IMR-90 (cell line): ENCODE results near the gene ABCB6. TPM values are rescaled to one million over a fixed set of nuclear protein-coding genes. Genes with fewer than 3 reads are reported as not detected.

Source experiments
- ATAC-seq: fragments of 200-7000 bp; cut with Tn5 transposase; 2 replicates; pipeline ENCODE4 v1.9.1; 2020; ENCODE audit warnings: low read depth, mild to moderate bottlenecking, moderate library complexity
- BruUV-seq: library from RNA; stranded (reverse); fragments of 400-500 nt; replicated peaks from 2 replicates; lab custom pipeline; 2021; lab: Mats Ljungman, UMichigan
- CTCF ChIA-PET: fragments of 300-600 bp; formaldehyde crosslinking; extraction: SDS; loops from one replicate; lab custom pipeline; 2021; ENCODE audit warnings: antibody characterized with exemption; lab: Yijun Ruan, JAX
- POLR2A ChIA-PET: fragments of 300-600 bp; sonication (Branson Sonifier 250); formaldehyde crosslinking; loops from one replicate; lab custom pipeline; 2022; ENCODE audit warnings: antibody characterized with exemption; ENCODE audit not compliant: unreplicated experiment; lab: Charles Lee
- DNase-seq: peaks from one replicate; pipeline ENCODE4 v3.0.0; 2013
- H2AFZ ChIP-seq: replicated peaks from 2 replicates; pipeline ENCODE3; 2013; ENCODE audit warnings: low read length, mild to moderate bottlenecking; ENCODE audit not compliant: poor library complexity
- H2AK5ac ChIP-seq: 2 replicates; pipeline ENCODE4 v1.6.1; 2013; ENCODE audit warnings: low read depth, low read length, inconsistent platforms
- H2AK9ac ChIP-seq: replicated peaks from 2 replicates; pipeline ENCODE3; 2013; ENCODE audit warnings: mild to moderate bottlenecking, low read depth, low read length, moderate library complexity; ENCODE audit not compliant: poor library complexity
- H2BK120ac ChIP-seq: 2 replicates; pipeline ENCODE4 v1.6.1; 2013; ENCODE audit warnings: low read depth, low read length, inconsistent platforms
- H2BK15ac ChIP-seq: 3 replicates; pipeline ENCODE4 v1.6.1; 2013; ENCODE audit warnings: low read depth, low read length, inconsistent platforms
- H2BK20ac ChIP-seq: 2 replicates; pipeline ENCODE4 v1.6.1; 2013; ENCODE audit warnings: low read depth, mild to moderate bottlenecking, inconsistent platforms, low read length, moderate library complexity
- H2BK5ac ChIP-seq: 2 replicates; pipeline ENCODE4 v1.6.1; 2013; ENCODE audit warnings: mild to moderate bottlenecking, low read depth, low read length, inconsistent platforms; ENCODE audit not compliant: poor library complexity, severe bottlenecking
- H3K14ac ChIP-seq: replicated peaks from 2 replicates; pipeline ENCODE4 v1.6.1; 2013; ENCODE audit warnings: low read depth, low read length, inconsistent platforms
- H3K18ac ChIP-seq: 2 replicates; pipeline ENCODE4 v1.6.1; 2013; ENCODE audit warnings: low read depth, low read length, control low read depth
- H3K23ac ChIP-seq: 2 replicates; pipeline ENCODE4 v1.6.1; 2013; ENCODE audit warnings: low read depth, low read length, inconsistent platforms
- H3K27ac ChIP-seq: 2 replicates; pipeline ENCODE4 v1.5.1; 2013; ENCODE audit warnings: mild to moderate bottlenecking, control low read depth, low read length; ENCODE audit not compliant: insufficient read depth
- H3K27me3 ChIP-seq: 2 replicates; pipeline ENCODE4 v1.6.1; 2013; ENCODE audit warnings: low read length; ENCODE audit not compliant: control insufficient read depth, insufficient read depth
- H3K36me3 ChIP-seq: 2 replicates; pipeline ENCODE4 v1.6.1; 2013; ENCODE audit warnings: low read length, mixed read lengths; ENCODE audit not compliant: control insufficient read depth, insufficient read depth
- H3K4ac ChIP-seq: 2 replicates; pipeline ENCODE4 v1.6.1; 2013; ENCODE audit warnings: low read depth, low read length, inconsistent platforms
- H3K4me1 ChIP-seq: 2 replicates; pipeline ENCODE4 v1.6.1; 2013; ENCODE audit warnings: low read length, mixed read lengths; ENCODE audit not compliant: control insufficient read depth, insufficient read depth
- H3K4me2 ChIP-seq: 2 replicates; pipeline ENCODE4 v1.6.1; 2013; ENCODE audit warnings: low read depth, mild to moderate bottlenecking, control low read depth, low read length, moderate library complexity
- H3K4me3 ChIP-seq: 2 replicates; pipeline ENCODE4 v1.5.1; 2013; ENCODE audit warnings: low read depth, mild to moderate bottlenecking, control low read depth, low read length, moderate library complexity; ENCODE audit not compliant: insufficient read depth
- H3K56ac ChIP-seq: 2 replicates; pipeline ENCODE4 v1.6.1; 2013; ENCODE audit warnings: low read length, inconsistent platforms; ENCODE audit not compliant: insufficient read depth; ENCODE audit errors: extremely low read depth
- H3K79me1 ChIP-seq, 2 experiments: 2 replicates each; pipeline ENCODE4 v1.6.1; 2013; ENCODE audit warnings: low read length in 2 of 2, inconsistent platforms in 1 of 2, low read depth in 1 of 2
- H3K9ac ChIP-seq: 2 replicates; pipeline ENCODE4 v1.6.1; 2013; ENCODE audit warnings: low read depth, low read length, control low read depth
- H3K9me1 ChIP-seq: 2 replicates; pipeline ENCODE4 v1.6.1; 2013; ENCODE audit warnings: low read length, inconsistent platforms; ENCODE audit not compliant: insufficient read depth
- H3K9me3 ChIP-seq: 2 replicates; pipeline ENCODE4 v1.6.1; 2013; ENCODE audit warnings: low read length; ENCODE audit not compliant: control insufficient read depth, insufficient read depth
- H4K20me1 ChIP-seq: 2 replicates; pipeline ENCODE4 v1.6.1; 2013; ENCODE audit warnings: low read length, inconsistent platforms; ENCODE audit not compliant: insufficient read depth
- H4K5ac ChIP-seq: 2 replicates; pipeline ENCODE4 v1.6.1; 2013; ENCODE audit warnings: mild to moderate bottlenecking, low read depth, low read length, control low read depth
- H4K8ac ChIP-seq, 2 experiments: 2 replicates each; pipeline ENCODE4 v1.6.1; 2013; ENCODE audit warnings: low read depth in 2 of 2, low read length in 2 of 2, control low read depth in 1 of 2, inconsistent platforms in 1 of 2
- H4K91ac ChIP-seq: 2 replicates; pipeline ENCODE4 v1.6.1; 2013; ENCODE audit warnings: low read depth, low read length, inconsistent platforms; ENCODE audit not compliant: insufficient read depth
- BHLHE40 ChIP-seq: fragments of 150-350 bp; IDR thresholded peaks from 2 replicates; pipeline ENCODE4 v1.6.1; 2016; ENCODE audit warnings: mild to moderate bottlenecking, low read depth, low read length
- CEBPB ChIP-seq: IDR thresholded peaks from 2 replicates; pipeline ENCODE4 v1.6.1; 2012; ENCODE audit warnings: low read depth, low read length, improper control_type of control experiment
- CHD1 ChIP-seq: IDR thresholded peaks from 2 replicates; pipeline ENCODE4 v1.6.1; 2012; ENCODE audit warnings: low read depth, low read length, improper control_type of control experiment
- FOS ChIP-seq: fragments of 150-350 bp; IDR thresholded peaks from 2 replicates; pipeline ENCODE4 v1.6.1; 2016; ENCODE audit warnings: low read depth, low read length
- MAFK ChIP-seq: IDR thresholded peaks from 2 replicates; pipeline ENCODE4 v1.6.1; 2012; ENCODE audit warnings: low read depth, low read length, improper control_type of control experiment
- MAZ ChIP-seq: IDR thresholded peaks from 2 replicates; pipeline ENCODE4 v1.6.1; 2012; ENCODE audit warnings: low read depth, mild to moderate bottlenecking, low read length, improper control_type of control experiment, moderate library complexity, borderline replicate concordance
- MXI1 ChIP-seq: IDR thresholded peaks from 2 replicates; pipeline ENCODE4 v1.6.1; 2012; ENCODE audit warnings: low read depth, mild to moderate bottlenecking, low read length, moderate library complexity, borderline replicate concordance
- NFE2L2 ChIP-seq: fragments of 150-350 bp; IDR thresholded peaks from 2 replicates; pipeline ENCODE4 v1.6.1; 2016; ENCODE audit warnings: low read depth, mild to moderate bottlenecking, low read length
- POLR2A ChIP-seq: IDR thresholded peaks from 2 replicates; pipeline ENCODE4 v1.6.1; 2012; ENCODE audit warnings: mild to moderate bottlenecking, low read depth, low read length
- RAD21 ChIP-seq: IDR thresholded peaks from 2 replicates; pipeline ENCODE4 v1.6.1; 2012; ENCODE audit warnings: low read length, improper control_type of control experiment
- RCOR1 ChIP-seq: IDR thresholded peaks from 2 replicates; pipeline ENCODE4 v1.6.1; 2012; ENCODE audit warnings: mild to moderate bottlenecking, low read length, improper control_type of control experiment; ENCODE audit not compliant: insufficient replicate concordance
- RFX5 ChIP-seq: IDR thresholded peaks from 2 replicates; pipeline ENCODE4 v1.8.0; 2012; ENCODE audit warnings: low read depth, mild to moderate bottlenecking, low read length, moderate library complexity
- SMC3 ChIP-seq: fragments of 150-350 bp; IDR thresholded peaks from 2 replicates; pipeline ENCODE4 v1.6.1; 2016; ENCODE audit warnings: low read depth, mild to moderate bottlenecking, antibody characterized with exemption, low read length, moderate library complexity
- WGBS, 2 experiments: methylation state at CpG; one replicate each; pipeline versions ENCODE4 v1.1.5 to v1.1.7; 2013; ENCODE audit warnings: missing lambda C conversion rate in 2 of 2; ENCODE audit not compliant: insufficient read length in 1 of 2; ENCODE audit errors: extremely low coverage in 2 of 2; 5-methylcytosine and 5-hydroxymethylcytosine counted together
- dilution Hi-C: fragments of 300-500 bp; cut with HindIII; formaldehyde crosslinking; loops from one replicate; pipeline ENCODE4 v1.14.3; 2018; ENCODE audit warnings: low sequenced_read_pairs; ENCODE audit not compliant: unreplicated experiment
- in situ Hi-C: fragments of 300-500 bp; cut with MboI; formaldehyde crosslinking; loops from 3 replicates; pipeline ENCODE4 v1.14.3; 2019; ENCODE audit warnings: low sequenced_read_pairs, inconsistent platforms, mixed read lengths
- intact Hi-C: fragments of 100-400 bp; cut with micrococcal nuclease; formaldehyde crosslinking; loops from 2 replicates; pipeline ENCODE4 v1.10.0; 2022
- polyA plus RNA-seq, 3 experiments: library from polyadenylated mRNA; depleted of rRNA; stranded (reverse); fragments of >200 nt; gene quantifications; 2 replicates each; pipeline ENCODE4 v1.2.3, GENCODE V29; 2012; ENCODE audit warnings: low replicate concordance in 1 of 3
- total RNA-seq: library from RNA; depleted of rRNA; stranded (reverse); fragments of >200 nt; gene quantifications from 2 replicates; pipeline ENCODE4 v1.2.3, GENCODE V29; 2012
- TF ChIP-seq, protein P1 (sequence below): fragments of 150-350 bp; IDR thresholded peaks from 2 replicates; pipeline ENCODE4 v1.6.1; 2017; ENCODE audit warnings: mild to moderate bottlenecking, antibody characterized with exemption, low read length, low read depth
- TF ChIP-seq, protein P2 (sequence below): conservative IDR thresholded peaks from 2 replicates; pipeline ENCODE4 v1.5.1; 2012; ENCODE audit warnings: mild to moderate bottlenecking, low read depth, low read length, improper control_type of control experiment

The ABCB6 gene
- total and polyA plus RNA-seq, 2 of the 4 experiments (the other 2 are of a cell fraction), result 12.5 to 24.7 TPM

DNA sequence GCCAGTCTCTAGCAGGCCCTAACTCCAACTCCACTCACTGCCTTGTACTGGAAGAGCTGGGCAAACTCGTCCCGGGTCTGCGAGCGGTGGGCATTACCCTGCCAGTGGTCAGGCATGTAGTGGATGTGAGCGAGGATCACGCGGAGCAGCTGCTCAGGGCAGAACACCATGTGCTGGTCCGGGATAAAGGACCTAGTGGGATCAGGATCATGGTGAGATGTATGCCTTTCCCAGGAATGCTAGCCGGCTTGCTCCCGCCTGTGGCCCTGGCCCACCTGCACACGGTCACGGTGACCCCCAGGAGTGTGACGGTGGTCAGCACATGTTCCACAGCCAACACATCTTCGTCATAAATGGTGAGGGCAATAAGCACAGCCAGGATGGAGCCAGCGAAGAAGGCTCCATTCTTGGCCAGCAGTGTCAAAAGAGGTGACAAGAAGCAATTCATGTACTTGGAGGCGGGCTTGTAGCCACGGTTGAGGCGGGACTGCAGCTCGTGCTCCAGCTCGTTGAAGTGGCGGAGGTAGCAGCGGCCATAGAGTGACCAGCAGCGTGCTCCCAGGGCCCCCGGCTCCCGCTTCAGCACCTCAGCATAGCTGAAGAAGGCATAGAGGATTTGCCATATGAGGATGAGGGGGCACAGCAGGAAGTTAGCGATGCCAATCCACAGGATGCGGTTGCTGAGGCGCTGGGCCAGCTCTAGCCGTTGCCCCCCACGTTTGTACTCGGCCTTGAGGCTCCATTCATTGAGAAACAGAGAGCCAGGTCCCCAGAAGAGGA is 5.3 kb upstream of the ABCB6 start:
- peaks cover 57% of the 10 kb centered on the region for H3K36me3 ChIP-seq
- peaks cover 8% of the 10 kb centered on the region; the same call in 1 of the 2 replicates for H3K9me1 ChIP-seq
- H4K5ac ChIP-seq, result no peak overlapping the region
- H3K4ac ChIP-seq, result no peak overlapping the region
- dilution Hi-C loops (no loop called here), in situ Hi-C loops (no loop called here), intact Hi-C loops (no loop called here)
- no peak overlapping the region for H3K4me2 ChIP-seq
- H3K14ac ChIP-seq, result no peak overlapping the region
- H3K18ac ChIP-seq, result no peak overlapping the region
- POLR2A ChIA-PET, result no interaction called here
- no peak overlapping the region for H2AK9ac ChIP-seq
- H2AFZ ChIP-seq, result no peak overlapping the region
- no peak overlapping the region for H2BK20ac ChIP-seq
- peaks cover 23 to 35% of the 10 kb centered on the region in 2 experiments for H3K79me1 ChIP-seq
- DNase-seq, result no peak
- no peaks in the 10 kb centered on the region; the same call in 1 of the 2 replicates for H4K20me1 ChIP-seq
- no peak overlapping the region for H2AK5ac ChIP-seq
- BruUV-seq, result no TSS peak
- CTCF ChIA-PET, result no interaction called here
- H4K91ac ChIP-seq, result no peak overlapping the region
- no peak overlapping the region for H3K9ac ChIP-seq
- H3K4me1 ChIP-seq, result peaks cover 11% of the 10 kb centered on the region
- H2BK15ac ChIP-seq, result no peak overlapping the region
- H3K9me3 ChIP-seq, result no peaks in the 10 kb centered on the region
- no peak overlapping the region for H3K27ac ChIP-seq
- 93% methylated on average over 24 of the region's 31 CpGs; no CpG with 5 or more reads in 1 of the 2 experiments for WGBS, 2 experiments
- no peak overlapping the region for H2BK120ac ChIP-seq
- H3K4me3 ChIP-seq, result no peak overlapping the region
- no peaks in the 10 kb centered on the region for H3K27me3 ChIP-seq
- ATAC-seq, result no peak
- no peak overlapping the region for H2BK5ac ChIP-seq
- H3K56ac ChIP-seq, result no peak overlapping the region
- H3K23ac ChIP-seq, result no peak overlapping the region
- H4K8ac ChIP-seq, result no peak overlapping the region
- TF ChIP-seq RCOR1 (no peak), BHLHE40 (no peak), RFX5 (no peak), FOS (no peak), POLR2A (no peak), CEBPB (no peak), CHD1 (no peak), MAFK (no peak), SMC3 (no peak), MAZ (no peak), NFE2L2 (no peak), RAD21 (no peak), MXI1 (no peak)
- TF ChIP-seq, protein P1, sequence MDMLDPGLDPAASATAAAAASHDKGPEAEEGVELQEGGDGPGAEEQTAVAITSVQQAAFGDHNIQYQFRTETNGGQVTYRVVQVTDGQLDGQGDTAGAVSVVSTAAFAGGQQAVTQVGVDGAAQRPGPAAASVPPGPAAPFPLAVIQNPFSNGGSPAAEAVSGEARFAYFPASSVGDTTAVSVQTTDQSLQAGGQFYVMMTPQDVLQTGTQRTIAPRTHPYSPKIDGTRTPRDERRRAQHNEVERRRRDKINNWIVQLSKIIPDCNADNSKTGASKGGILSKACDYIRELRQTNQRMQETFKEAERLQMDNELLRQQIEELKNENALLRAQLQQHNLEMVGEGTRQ, result no peak
- TF ChIP-seq, protein P2, sequence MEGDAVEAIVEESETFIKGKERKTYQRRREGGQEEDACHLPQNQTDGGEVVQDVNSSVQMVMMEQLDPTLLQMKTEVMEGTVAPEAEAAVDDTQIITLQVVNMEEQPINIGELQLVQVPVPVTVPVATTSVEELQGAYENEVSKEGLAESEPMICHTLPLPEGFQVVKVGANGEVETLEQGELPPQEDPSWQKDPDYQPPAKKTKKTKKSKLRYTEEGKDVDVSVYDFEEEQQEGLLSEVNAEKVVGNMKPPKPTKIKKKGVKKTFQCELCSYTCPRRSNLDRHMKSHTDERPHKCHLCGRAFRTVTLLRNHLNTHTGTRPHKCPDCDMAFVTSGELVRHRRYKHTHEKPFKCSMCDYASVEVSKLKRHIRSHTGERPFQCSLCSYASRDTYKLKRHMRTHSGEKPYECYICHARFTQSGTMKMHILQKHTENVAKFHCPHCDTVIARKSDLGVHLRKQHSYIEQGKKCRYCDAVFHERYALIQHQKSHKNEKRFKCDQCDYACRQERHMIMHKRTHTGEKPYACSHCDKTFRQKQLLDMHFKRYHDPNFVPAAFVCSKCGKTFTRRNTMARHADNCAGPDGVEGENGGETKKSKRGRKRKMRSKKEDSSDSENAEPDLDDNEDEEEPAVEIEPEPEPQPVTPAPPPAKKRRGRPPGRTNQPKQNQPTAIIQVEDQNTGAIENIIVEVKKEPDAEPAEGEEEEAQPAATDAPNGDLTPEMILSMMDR, result no peak
